Panc1 (cell line): ENCODE data around the gene KDM5A. TPM values are rescaled to one million over a fixed set of nuclear protein-coding genes. Genes with fewer than 3 reads are reported as not detected.
"Not testable (repeated sequence)": the region's sequence is repeated elsewhere in the genome, so short reads cannot be mapped to it uniquely, and the experiment has no call there.

Experiments
- ATAC-seq: fragments of 200-7000 bp; cut with Tn5 transposase; 2 replicates; pipeline ENCODE4 v1.9.1; 2020; ENCODE audit warnings: mild to moderate bottlenecking, moderate library complexity
- BruUV-seq: library from RNA; stranded (reverse); fragments of 400-500 nt; replicated peaks from 2 replicates; lab custom pipeline; 2021; lab: Mats Ljungman, UMichigan
- CTCF ChIA-PET: fragments of 300-600 bp; sonication (Branson Sonifier 250); formaldehyde crosslinking; loops from one replicate; lab custom pipeline; 2022; ENCODE audit warnings: antibody characterized with exemption; lab: Charles Lee
- POLR2A ChIA-PET: fragments of 300-600 bp; sonication (Branson Sonifier 250); formaldehyde crosslinking; loops from one replicate; lab custom pipeline; 2022; ENCODE audit warnings: antibody characterized with exemption; lab: Charles Lee
- DNase-seq: peaks from one replicate; pipeline ENCODE4 v3.0.0-alpha.2; 2010; ENCODE audit warnings: low read depth, low spot score
- H3K27ac ChIP-seq: 2 replicates; pipeline ENCODE4 v1.5.1; 2011; ENCODE audit warnings: mild to moderate bottlenecking, low read length, inconsistent platforms
- H3K27me3 ChIP-seq: fragments of 200-500 bp; sonication (Bioruptor generic); 2 replicates; pipeline ENCODE4 v1.6.0; 2014; ENCODE audit warnings: low read length, inconsistent platforms; ENCODE audit not compliant: control insufficient read depth, insufficient read depth
- H3K36me3 ChIP-seq: fragments of 200-500 bp; sonication (Bioruptor generic); 2 replicates; pipeline ENCODE4 v1.5.1; 2014; ENCODE audit warnings: inconsistent platforms, mild to moderate bottlenecking, low read length, moderate library complexity; ENCODE audit not compliant: control insufficient read depth, insufficient read depth
- H3K4me1 ChIP-seq: 2 replicates; pipeline ENCODE4 v1.5.1; 2011; ENCODE audit warnings: inconsistent platforms, mild to moderate bottlenecking, low read length, moderate library complexity; ENCODE audit not compliant: control insufficient read depth, insufficient read depth
- H3K4me3 ChIP-seq, 2 experiments: 2 replicates each; pipeline ENCODE4 v1.5.1; 2011 to 2012; ENCODE audit warnings: low read depth in 2 of 2, low read length in 2 of 2, mild to moderate bottlenecking in 2 of 2, inconsistent platforms in 1 of 2, moderate library complexity in 1 of 2
- H3K9me3 ChIP-seq: fragments of 200-500 bp; sonication (Bioruptor generic); 2 replicates; pipeline ENCODE4 v1.5.1; 2014; ENCODE audit warnings: low read depth, mild to moderate bottlenecking, inconsistent platforms, low read length, moderate library complexity; ENCODE audit not compliant: control insufficient read depth, insufficient read depth
- CTCF ChIP-seq: fragments of 450-650 bp; IDR thresholded peaks from 2 replicates; pipeline ENCODE4 v1.5.1; 2017; ENCODE audit warnings: mild to moderate bottlenecking
- POLR2AphosphoS5 ChIP-seq: IDR thresholded peaks from 2 replicates; pipeline ENCODE4 v1.6.1; 2012; ENCODE audit warnings: mild to moderate bottlenecking, low read depth, low read length, moderate library complexity
- REST ChIP-seq, 2 experiments: IDR thresholded peaks; 2 replicates each; pipeline ENCODE4 v1.6.1; 2011 to 2012; ENCODE audit warnings: low read depth in 2 of 2, control low read depth in 1 of 2, low read length in 1 of 2, mild to moderate bottlenecking in 1 of 2, moderate library complexity in 1 of 2; ENCODE audit not compliant: insufficient read depth in 1 of 2
- SIN3A ChIP-seq: IDR thresholded peaks from 2 replicates; pipeline ENCODE4 v1.6.1; 2012; ENCODE audit warnings: low read depth, mild to moderate bottlenecking, low read length, moderate library complexity, borderline replicate concordance; ENCODE audit not compliant: insufficient read depth
- TCF7L2 ChIP-seq: IDR thresholded peaks from 2 replicates; pipeline ENCODE4 v1.6.1; 2011; ENCODE audit warnings: mild to moderate bottlenecking, low read depth, low read length, inconsistent platforms
- in situ Hi-C: cut with HindIII; loops from 2 replicates; pipeline ENCODE4 v1.10.0; 2016; ENCODE audit warnings: low sequenced_read_pairs, low pct_unique_long_range_greater_than_20kb
- intact Hi-C: fragments of 100-400 bp; cut with micrococcal nuclease; formaldehyde crosslinking; loops from one replicate; pipeline ENCODE4 v1.10.0; 2022; ENCODE audit not compliant: unreplicated experiment
- total RNA-seq: library from RNA; stranded (reverse); gene quantifications from one replicate; pipeline ENCODE4 v1.2.1, GENCODE V29; 2021; ENCODE audit not compliant: unreplicated experiment

The KDM5A gene
- total RNA-seq, 1 experiment from 2014 or later: 49.0 TPM

GRCh38 chr12:236445-236844 is 152.7 kb downstream of the KDM5A start:
- in situ Hi-C loops (no loop called here), intact Hi-C loops (no loop called here)
- DNase-seq (no peak), ATAC-seq (no peak)
- no peaks in the 10 kb centered on the region for H3K27me3 ChIP-seq
- no peaks in the 10 kb centered on the region for H3K9me3 ChIP-seq
- ChIA-PET CTCF (no interaction called here), POLR2A (no interaction called here)
- no peaks in the 10 kb centered on the region for H3K36me3 ChIP-seq
- H3K27ac ChIP-seq: no peak overlapping the region
- no peaks in the 10 kb centered on the region for H3K4me1 ChIP-seq
- TF ChIP-seq TCF7L2 (no peak), SIN3A (no peak), REST (IDR thresholded peaks at IDR 0.05; ENCODE audit: insufficient read depth in 1 of 2, low read depth in 2 of 2, low read length in 1 of 2) (no peak), POLR2AphosphoS5 (no peak), CTCF (no peak)
- no peak overlapping the region for H3K4me3 ChIP-seq
- BruUV-seq: no TSS peak

- ATAC-seq, H3K36me3 ChIP-seq, H3K27me3 ChIP-seq, H3K4me1 ChIP-seq, H3K4me3 ChIP-seq, intact Hi-C loops, CTCF ChIA-PET, H3K9me3 ChIP-seq, DNase-seq, H3K27ac ChIP-seq, POLR2A ChIA-PET, BruUV-seq, in situ Hi-C loops: not testable (repeated sequence)
These were observed 153.2 kb downstream of the KDM5A start for GRCh38 chr12:235967-236366.

GRCh38 chr12:234891-235415 is 154.2 kb downstream of the KDM5A start:
- intact Hi-C loops (no loop called here), in situ Hi-C loops (no loop called here)
- no peaks in the 10 kb centered on the region for H3K4me1 ChIP-seq
- no peaks in the 10 kb centered on the region for H3K9me3 ChIP-seq
- ATAC-seq (no peak), DNase-seq (no peak)
- ChIA-PET CTCF (no interaction called here), POLR2A (no interaction called here)
- TF ChIP-seq POLR2AphosphoS5: no peak
- TF ChIP-seq TCF7L2: no peak
- no peak for TF ChIP-seq SIN3A
- no peak for TF ChIP-seq CTCF
- no peak for TF ChIP-seq REST (IDR thresholded peaks at IDR 0.05; ENCODE audit: insufficient read depth in 1 of 2, low read depth in 2 of 2, low read length in 1 of 2)
- no peaks in the 10 kb centered on the region for H3K27me3 ChIP-seq
- no peaks in the 10 kb centered on the region for H3K36me3 ChIP-seq
- H3K27ac ChIP-seq: no peak overlapping the region
- no TSS peak for BruUV-seq
- no peak overlapping the region for H3K4me3 ChIP-seq
